DND-41 (cell line): ENCODE measurements around the gene ATXN3.

ENCODE experiments used
- EZH2 ChIP-seq: IDR thresholded peaks from 3 replicates; pipeline ENCODE4 v1.6.1; 2012; ENCODE audit warnings: borderline replicate concordance, low read depth, mild to moderate bottlenecking, moderate library complexity, low read length, inconsistent platforms; ENCODE audit not compliant: severe bottlenecking
- TF ChIP-seq, protein P1 (sequence below): IDR thresholded peaks from 2 replicates; pipeline ENCODE4 v1.5.1; 2012; ENCODE audit warnings: borderline replicate concordance, low read length, moderate library complexity, mild to moderate bottlenecking; ENCODE audit not compliant: poor library complexity, severe bottlenecking; ENCODE audit errors: extremely low read depth

DNA sequence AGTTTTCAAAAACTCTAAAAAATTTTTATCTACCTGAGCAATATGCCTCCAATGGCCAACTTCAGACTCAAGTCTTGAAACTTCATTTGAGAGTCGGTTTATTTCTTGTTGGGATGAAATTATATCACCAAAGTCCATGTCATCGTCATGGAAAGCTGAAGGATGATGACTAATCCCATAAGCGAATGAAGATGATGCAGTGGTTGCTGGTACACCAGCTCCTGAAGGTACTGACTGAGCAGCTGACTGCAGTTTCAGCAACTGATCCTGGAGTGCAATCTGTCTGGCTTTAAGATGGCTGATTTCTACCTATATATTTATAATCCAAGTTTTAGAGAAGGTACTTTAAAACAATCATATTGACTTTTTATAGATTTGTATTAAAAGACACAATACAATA, 84.9 kb downstream of the ATXN3 start:
- TF ChIP-seq, protein P1, sequence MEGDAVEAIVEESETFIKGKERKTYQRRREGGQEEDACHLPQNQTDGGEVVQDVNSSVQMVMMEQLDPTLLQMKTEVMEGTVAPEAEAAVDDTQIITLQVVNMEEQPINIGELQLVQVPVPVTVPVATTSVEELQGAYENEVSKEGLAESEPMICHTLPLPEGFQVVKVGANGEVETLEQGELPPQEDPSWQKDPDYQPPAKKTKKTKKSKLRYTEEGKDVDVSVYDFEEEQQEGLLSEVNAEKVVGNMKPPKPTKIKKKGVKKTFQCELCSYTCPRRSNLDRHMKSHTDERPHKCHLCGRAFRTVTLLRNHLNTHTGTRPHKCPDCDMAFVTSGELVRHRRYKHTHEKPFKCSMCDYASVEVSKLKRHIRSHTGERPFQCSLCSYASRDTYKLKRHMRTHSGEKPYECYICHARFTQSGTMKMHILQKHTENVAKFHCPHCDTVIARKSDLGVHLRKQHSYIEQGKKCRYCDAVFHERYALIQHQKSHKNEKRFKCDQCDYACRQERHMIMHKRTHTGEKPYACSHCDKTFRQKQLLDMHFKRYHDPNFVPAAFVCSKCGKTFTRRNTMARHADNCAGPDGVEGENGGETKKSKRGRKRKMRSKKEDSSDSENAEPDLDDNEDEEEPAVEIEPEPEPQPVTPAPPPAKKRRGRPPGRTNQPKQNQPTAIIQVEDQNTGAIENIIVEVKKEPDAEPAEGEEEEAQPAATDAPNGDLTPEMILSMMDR = no peak
- no peak for TF ChIP-seq EZH2
